A549 (cell line): ENCODE results near the gene MBTPS2.
"Not testable (repeated sequence)": the region's sequence is repeated elsewhere in the genome, so short reads cannot be mapped to it uniquely, and the experiment has no call there.

Source experiments
- BHLHE40 ChIP-seq: IDR thresholded peaks from 2 replicates; pipeline ENCODE4 v1.6.1; 2012; ENCODE audit warnings: low read depth, low read length, inconsistent platforms
- CBX8 ChIP-seq: fragments of 200-600 bp; sonication (generic); IDR thresholded peaks from 2 replicates; pipeline ENCODE4 v1.6.1; 2016
- EP300 ChIP-seq, 2 experiments: fragments of >200 bp; sonication (Bioruptor Twin); formaldehyde crosslinking; IDR thresholded peaks; 2 replicates in 1 of 2; 3 replicates in 1 of 2; pipeline ENCODE4 v1.6.1; 2016 to 2017
- ESRRA ChIP-seq: fragments of 150-350 bp; IDR thresholded peaks from 2 replicates; pipeline ENCODE4 v1.6.1; 2014; ENCODE audit warnings: mild to moderate bottlenecking, low read length, borderline replicate concordance
- MAFK ChIP-seq: fragments of 450-650 bp; IDR thresholded peaks from 2 replicates; pipeline ENCODE4 v1.6.1; 2014; ENCODE audit not compliant: partially characterized antibody
- NR3C1 ChIP-seq: fragments of >200 bp; sonication (Bioruptor Twin); formaldehyde crosslinking; IDR thresholded peaks from 3 replicates; pipeline ENCODE4 v1.6.1; 2017
- POLR2A ChIP-seq: IDR thresholded peaks from 2 replicates; pipeline ENCODE4 v1.6.1; 2012; ENCODE audit warnings: mild to moderate bottlenecking, low read length
- RFX5 ChIP-seq: fragments of 450-650 bp; IDR thresholded peaks from 2 replicates; pipeline ENCODE4 v1.7.1; 2014; ENCODE audit warnings: antibody characterized with exemption, mild to moderate bottlenecking, moderate library complexity
- TF ChIP-seq, protein P1 (sequence below): IDR thresholded peaks from 2 replicates; pipeline ENCODE4 v1.6.1; 2012
- TF ChIP-seq, protein P2 (sequence below): fragments of >200 bp; sonication (Bioruptor Twin); formaldehyde crosslinking; IDR thresholded peaks from 3 replicates; pipeline ENCODE4 v1.5.1; 2016
- TF ChIP-seq, protein P3 (sequence below): fragments of 150-350 bp; IDR thresholded peaks from 2 replicates; pipeline ENCODE4 v1.6.1; 2014; ENCODE audit warnings: low read depth, mild to moderate bottlenecking, low read length

DNA sequence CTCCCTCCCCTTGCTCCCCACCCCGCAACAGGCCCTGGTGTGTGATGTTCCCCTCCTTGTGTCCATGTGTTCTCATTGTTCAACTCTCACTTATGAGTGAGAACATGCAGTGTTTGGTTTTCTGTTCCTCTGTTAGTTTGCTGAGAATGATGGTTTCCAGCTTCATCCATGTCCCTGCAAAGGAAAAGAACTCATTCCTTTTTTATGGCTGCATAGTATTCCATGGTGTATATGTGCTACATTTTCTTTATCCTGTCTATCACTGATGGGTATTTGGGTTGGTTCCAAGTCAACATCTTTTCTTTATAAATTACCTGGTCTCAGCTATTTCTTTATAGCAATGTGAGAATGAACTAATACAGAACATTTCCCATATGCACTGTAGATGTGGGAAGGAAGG lies 19.2 kb upstream of the MBTPS2 start:
- TF ChIP-seq, protein P1, sequence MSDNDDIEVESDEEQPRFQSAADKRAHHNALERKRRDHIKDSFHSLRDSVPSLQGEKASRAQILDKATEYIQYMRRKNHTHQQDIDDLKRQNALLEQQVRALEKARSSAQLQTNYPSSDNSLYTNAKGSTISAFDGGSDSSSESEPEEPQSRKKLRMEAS: not testable (repeated sequence)
- TF ChIP-seq, protein P2, sequence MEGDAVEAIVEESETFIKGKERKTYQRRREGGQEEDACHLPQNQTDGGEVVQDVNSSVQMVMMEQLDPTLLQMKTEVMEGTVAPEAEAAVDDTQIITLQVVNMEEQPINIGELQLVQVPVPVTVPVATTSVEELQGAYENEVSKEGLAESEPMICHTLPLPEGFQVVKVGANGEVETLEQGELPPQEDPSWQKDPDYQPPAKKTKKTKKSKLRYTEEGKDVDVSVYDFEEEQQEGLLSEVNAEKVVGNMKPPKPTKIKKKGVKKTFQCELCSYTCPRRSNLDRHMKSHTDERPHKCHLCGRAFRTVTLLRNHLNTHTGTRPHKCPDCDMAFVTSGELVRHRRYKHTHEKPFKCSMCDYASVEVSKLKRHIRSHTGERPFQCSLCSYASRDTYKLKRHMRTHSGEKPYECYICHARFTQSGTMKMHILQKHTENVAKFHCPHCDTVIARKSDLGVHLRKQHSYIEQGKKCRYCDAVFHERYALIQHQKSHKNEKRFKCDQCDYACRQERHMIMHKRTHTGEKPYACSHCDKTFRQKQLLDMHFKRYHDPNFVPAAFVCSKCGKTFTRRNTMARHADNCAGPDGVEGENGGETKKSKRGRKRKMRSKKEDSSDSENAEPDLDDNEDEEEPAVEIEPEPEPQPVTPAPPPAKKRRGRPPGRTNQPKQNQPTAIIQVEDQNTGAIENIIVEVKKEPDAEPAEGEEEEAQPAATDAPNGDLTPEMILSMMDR: not testable (repeated sequence)
- TF ChIP-seq CBX8; POLR2A; BHLHE40; MAFK; RFX5; EP300 (IDR thresholded peaks at IDR 0.05); NR3C1; ESRRA: not testable (repeated sequence)
- TF ChIP-seq, protein P3, sequence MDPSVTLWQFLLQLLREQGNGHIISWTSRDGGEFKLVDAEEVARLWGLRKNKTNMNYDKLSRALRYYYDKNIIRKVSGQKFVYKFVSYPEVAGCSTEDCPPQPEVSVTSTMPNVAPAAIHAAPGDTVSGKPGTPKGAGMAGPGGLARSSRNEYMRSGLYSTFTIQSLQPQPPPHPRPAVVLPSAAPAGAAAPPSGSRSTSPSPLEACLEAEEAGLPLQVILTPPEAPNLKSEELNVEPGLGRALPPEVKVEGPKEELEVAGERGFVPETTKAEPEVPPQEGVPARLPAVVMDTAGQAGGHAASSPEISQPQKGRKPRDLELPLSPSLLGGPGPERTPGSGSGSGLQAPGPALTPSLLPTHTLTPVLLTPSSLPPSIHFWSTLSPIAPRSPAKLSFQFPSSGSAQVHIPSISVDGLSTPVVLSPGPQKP: not testable (repeated sequence)
